ENCODE results near the gene BRICD5. TPM values are rescaled to one million over a fixed set of nuclear protein-coding genes. Genes with fewer than 3 reads are reported as not detected.

The BRICD5 gene
- total and polyA plus RNA-seq, 3 donors from 2014 or later: 25.1 to 66.5 (median 37.8) TPM

DNA sequence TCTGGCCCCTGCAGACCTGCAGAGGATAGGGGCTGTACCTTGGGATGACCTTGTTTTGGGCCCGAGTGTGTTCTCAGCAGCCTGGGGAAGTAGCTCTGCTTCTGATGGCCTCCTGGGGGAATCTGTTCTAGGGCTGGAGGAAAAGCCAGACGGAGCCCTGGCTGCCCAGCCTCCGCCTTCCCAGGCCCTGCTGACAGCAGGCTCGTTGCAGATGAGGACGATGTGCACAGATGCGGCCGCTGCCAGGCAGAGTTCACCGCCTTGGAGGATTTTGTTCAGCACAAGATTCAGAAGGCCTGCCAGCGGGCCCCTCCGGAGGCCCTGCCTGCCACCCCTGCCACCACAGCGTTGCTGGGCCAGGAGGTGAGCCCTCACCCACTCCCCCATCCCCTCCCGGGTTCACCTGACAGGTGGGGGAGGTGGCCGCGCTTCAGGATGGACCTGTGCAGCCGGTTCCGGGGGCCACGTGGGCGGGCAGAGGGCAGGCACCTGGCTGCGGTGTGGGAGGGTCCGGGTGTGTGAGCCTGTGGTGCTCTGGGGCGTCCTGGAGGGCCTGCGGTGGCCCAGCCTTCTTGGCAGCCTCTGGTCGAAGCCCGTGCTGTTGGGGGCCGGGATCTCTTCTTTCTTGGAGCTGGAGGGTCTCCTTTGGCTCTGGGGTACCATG lies 17.6 kb upstream of the BRICD5 start:
- TF ChIP-seq, protein P1, sequence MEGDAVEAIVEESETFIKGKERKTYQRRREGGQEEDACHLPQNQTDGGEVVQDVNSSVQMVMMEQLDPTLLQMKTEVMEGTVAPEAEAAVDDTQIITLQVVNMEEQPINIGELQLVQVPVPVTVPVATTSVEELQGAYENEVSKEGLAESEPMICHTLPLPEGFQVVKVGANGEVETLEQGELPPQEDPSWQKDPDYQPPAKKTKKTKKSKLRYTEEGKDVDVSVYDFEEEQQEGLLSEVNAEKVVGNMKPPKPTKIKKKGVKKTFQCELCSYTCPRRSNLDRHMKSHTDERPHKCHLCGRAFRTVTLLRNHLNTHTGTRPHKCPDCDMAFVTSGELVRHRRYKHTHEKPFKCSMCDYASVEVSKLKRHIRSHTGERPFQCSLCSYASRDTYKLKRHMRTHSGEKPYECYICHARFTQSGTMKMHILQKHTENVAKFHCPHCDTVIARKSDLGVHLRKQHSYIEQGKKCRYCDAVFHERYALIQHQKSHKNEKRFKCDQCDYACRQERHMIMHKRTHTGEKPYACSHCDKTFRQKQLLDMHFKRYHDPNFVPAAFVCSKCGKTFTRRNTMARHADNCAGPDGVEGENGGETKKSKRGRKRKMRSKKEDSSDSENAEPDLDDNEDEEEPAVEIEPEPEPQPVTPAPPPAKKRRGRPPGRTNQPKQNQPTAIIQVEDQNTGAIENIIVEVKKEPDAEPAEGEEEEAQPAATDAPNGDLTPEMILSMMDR (IDR thresholded peaks at IDR 0.05): no peak
- no peak for DNase-seq
- H3K4me1 ChIP-seq: peaks cover 19% of the 10 kb centered on the region
- no peaks in the 10 kb centered on the region for H3K36me3 ChIP-seq (ENCODE audit: low read depth, missing control alignments)
- no peak overlapping the region for H3K4me3 ChIP-seq
- no peak overlapping the region for H3K27ac ChIP-seq
- intact Hi-C loops (cut with DNase I; ENCODE audit: low total_unique reads): no loop called here
- WGBS, 2 donors: 85% methylated on average over 25 of the region's 25 CpGs; no CpG with 5 or more reads in 1 of the 2 donors
- H3K9me3 ChIP-seq: no peaks in the 10 kb centered on the region
- no peaks in the 10 kb centered on the region for H3K27me3 ChIP-seq

DNA sequence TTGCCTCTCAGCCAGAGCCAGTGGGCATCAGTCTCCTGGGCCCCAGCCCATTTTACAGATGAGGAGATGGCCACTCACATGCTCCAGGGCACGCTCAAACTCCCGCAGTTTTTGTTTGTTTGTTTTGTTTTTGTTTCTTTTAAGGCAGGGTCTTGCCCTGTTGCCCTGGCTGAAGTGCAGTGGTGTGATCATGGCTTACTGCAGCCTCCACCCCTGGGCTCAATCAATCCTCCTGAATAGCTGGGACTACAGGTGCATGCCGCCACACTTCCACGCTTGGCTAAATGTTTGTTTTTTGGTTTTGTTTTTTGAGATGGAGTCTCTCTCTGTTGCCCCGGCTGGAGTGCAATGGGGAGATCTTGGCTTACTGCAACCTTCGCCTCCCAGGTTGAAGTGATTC lies 16.3 kb upstream of the BRICD5 start:
- H3K27me3 ChIP-seq: no peaks in the 10 kb centered on the region
- TF ChIP-seq, protein P1 (IDR thresholded peaks at IDR 0.05): no peak
- TF ChIP-seq POLR2A (IDR thresholded peaks at IDR 0.05): no peak
- peaks cover 19% of the 10 kb centered on the region for H3K4me1 ChIP-seq
- intact Hi-C loops (cut with DNase I; ENCODE audit: low total_unique reads): no loop called here
- WGBS, 2 donors: 93 to 95% methylated on average over 6 of the region's 6 CpGs
- H3K27ac ChIP-seq: no peak overlapping the region
- DNase-seq: no peak
- H3K36me3 ChIP-seq (ENCODE audit: low read depth, missing control alignments): no peaks in the 10 kb centered on the region
- H3K4me3 ChIP-seq: no peak overlapping the region
- H3K9me3 ChIP-seq: no peaks in the 10 kb centered on the region

DNA sequence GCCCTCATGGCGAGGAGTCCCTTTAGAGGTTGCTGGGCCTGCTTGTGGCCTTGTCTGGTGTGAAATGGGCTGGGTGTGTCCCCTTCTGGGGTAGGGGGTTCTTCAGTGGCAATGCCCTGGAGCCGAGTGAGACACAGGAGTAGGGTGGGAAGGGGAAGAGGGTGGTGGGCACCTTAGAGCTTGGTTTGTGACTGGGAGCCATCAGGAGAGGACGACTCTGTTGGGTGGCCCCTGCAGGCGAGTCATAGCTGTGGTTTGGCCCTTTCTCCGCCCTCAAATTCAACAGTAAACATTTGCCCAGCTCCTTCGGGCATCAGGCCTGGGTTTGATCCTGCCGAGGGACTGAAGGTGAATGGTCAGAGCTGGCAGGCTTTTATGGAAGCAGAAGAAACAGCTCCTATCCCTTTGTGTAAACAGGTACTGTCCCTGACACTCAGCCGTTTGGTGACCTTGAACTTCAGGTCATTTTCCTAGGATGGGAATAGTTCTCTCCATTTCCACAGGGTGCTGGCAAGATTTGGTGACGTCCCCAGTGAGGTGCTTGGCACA lies 15.7 kb upstream of the BRICD5 start:
- DNase-seq: no peak
- Histone ChIP-seq H3K27ac (no peak overlapping the region), H3K9me3 (no peaks in the 10 kb centered on the region), H3K4me1 (peaks cover 19% of the 10 kb centered on the region), H3K36me3 (ENCODE audit: low read depth, missing control alignments) (no peaks in the 10 kb centered on the region), H3K27me3 (no peaks in the 10 kb centered on the region), H3K4me3 (no peak overlapping the region)
- TF ChIP-seq, protein P1 (IDR thresholded peaks at IDR 0.05): no peak
- no peak for TF ChIP-seq POLR2A (IDR thresholded peaks at IDR 0.05)
- intact Hi-C loops (cut with DNase I; ENCODE audit: low total_unique reads): no loop called here
- WGBS, 2 donors: 61 to 69% methylated on average over 9 of the region's 9 CpGs

DNA sequence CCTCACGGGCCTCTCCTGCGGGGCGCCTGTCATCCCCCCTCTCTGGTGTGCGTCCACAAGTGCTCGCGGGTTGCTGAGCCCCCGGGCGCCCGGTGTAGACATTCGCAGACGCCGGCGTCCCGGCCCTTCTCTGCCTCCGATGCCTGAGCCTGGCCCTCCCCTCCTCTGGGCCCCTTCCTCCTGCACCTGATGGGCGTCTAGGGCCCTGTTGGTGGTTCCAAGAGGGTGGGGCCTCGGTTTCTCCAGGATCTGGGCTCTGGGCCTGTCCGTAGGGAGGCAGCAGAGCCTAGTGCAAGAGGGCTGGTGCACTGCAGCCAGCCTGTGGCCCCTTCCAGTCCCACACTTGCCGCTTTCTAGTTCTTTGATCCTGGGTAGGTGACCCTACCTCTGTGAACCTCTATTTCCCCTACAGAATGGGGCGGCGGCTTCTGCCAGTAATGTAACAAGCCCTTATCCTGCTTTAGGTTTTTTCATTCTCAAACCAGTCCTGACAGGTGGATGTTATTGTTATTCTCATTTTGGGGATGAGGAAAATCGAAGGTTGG lies 13.4 kb upstream of the BRICD5 start:
- peak; percentile 59 for DNase-seq
- TF ChIP-seq, protein P1 (IDR thresholded peaks at IDR 0.05): no peak
- no peak for TF ChIP-seq POLR2A (IDR thresholded peaks at IDR 0.05)
- Histone ChIP-seq H3K4me1 (peaks cover 19% of the 10 kb centered on the region), H3K36me3 (ENCODE audit: low read depth, missing control alignments) (no peaks in the 10 kb centered on the region), H3K4me3 (peak overlapping the region; percentile 87 to 90), H3K27me3 (no peaks in the 10 kb centered on the region), H3K9me3 (no peaks in the 10 kb centered on the region), H3K27ac (peak overlapping the region; percentile 75 to 84)
- intact Hi-C loops (cut with DNase I; ENCODE audit: low total_unique reads): no loop called here
- WGBS, 2 donors: 5 to 19% methylated on average over 4 to 22 of the region's 22 CpGs

Measured in testis (tissue), 3 donors.